Measurements from ENCODE around the gene AP1S1. TPM values are rescaled to one million over a fixed set of nuclear protein-coding genes. Genes with fewer than 3 reads are reported as not detected.

The AP1S1 gene
- total and polyA plus RNA-seq, 9 of the 15 experiments (the other 6 are each of a cell fraction or from before 2014, with no cell fraction given) = 4.4 to 149 (median 89.4) TPM

DNA sequence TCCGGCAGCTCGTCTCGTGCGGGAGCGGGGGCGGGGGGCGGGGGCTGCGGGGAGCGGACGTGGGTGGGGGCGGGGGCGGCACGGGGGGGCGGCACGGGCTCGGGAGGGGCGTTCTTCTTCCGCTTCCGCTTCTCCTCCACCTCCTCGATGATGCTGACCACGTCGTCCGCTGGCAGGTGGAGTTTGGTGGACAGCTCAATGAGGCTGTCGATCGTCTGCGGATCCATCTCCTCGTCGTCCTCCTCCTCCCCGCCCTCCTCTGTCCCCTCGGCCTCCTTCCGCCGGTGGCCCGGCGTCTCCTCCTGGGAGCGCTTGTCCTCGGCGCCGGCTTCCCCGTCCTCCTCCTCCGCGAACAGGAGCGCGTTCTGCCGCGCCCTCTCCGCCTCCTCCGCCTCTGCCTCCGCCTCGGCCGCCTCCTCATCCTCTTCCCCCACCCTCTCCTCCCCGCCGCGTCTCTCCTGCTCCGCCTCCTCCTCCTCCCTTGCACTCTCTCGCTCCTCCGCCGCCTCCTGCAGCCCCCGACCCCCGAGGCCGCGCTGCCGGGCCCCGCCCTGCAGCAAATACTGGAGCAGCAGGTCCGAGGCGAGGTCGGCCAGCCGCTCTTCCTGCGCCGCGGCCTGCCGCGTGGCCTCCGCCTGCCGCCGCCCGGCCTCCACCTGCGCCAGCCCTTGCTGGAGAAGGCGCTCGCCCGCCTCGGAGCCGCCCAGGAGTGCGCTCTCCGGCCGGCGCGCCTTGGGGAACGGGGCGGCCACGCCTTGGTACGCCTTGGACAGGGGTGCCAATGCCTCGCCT lies 9.2 kb downstream of the AP1S1 start (continued):
- TF ChIP-seq, protein P1, sequence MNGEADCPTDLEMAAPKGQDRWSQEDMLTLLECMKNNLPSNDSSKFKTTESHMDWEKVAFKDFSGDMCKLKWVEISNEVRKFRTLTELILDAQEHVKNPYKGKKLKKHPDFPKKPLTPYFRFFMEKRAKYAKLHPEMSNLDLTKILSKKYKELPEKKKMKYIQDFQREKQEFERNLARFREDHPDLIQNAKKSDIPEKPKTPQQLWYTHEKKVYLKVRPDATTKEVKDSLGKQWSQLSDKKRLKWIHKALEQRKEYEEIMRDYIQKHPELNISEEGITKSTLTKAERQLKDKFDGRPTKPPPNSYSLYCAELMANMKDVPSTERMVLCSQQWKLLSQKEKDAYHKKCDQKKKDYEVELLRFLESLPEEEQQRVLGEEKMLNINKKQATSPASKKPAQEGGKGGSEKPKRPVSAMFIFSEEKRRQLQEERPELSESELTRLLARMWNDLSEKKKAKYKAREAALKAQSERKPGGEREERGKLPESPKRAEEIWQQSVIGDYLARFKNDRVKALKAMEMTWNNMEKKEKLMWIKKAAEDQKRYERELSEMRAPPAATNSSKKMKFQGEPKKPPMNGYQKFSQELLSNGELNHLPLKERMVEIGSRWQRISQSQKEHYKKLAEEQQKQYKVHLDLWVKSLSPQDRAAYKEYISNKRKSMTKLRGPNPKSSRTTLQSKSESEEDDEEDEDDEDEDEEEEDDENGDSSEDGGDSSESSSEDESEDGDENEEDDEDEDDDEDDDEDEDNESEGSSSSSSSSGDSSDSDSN (IDR thresholded peaks at IDR 0.05; ENCODE audit: borderline replicate concordance in 1 of 2, low read depth in 2 of 2, low read length in 2 of 2) = 0 out of 4 replicates have a peak, but pooled peaks of 1 of the 2 experiments have one; percentile 66
- TF ChIP-seq ZNF263 (CRISPR knock-in tag; IDR thresholded peaks at IDR 0.05; ENCODE audit: borderline replicate concordance) = peak; percentile 94
- no peak for TF ChIP-seq CBFA2T2 (conservative IDR thresholded peaks at IDR 0.05)
- peak; percentile 0; the same call in 1 of the 2 replicates for TF ChIP-seq ZBTB7A (IDR thresholded peaks at IDR 0.05; ENCODE audit: borderline replicate concordance, control insufficient read depth, low read depth, low read length)
- TF ChIP-seq ZNF699 (CRISPR knock-in tag; IDR thresholded peaks at IDR 0.05; ENCODE audit: insufficient replicate concordance) = no peak
- TF ChIP-seq FOXJ3 (CRISPR knock-in tag; IDR thresholded peaks at IDR 0.05) = no peak
- TF ChIP-seq ELF1 (tag; IDR thresholded peaks at IDR 0.05) = peak; percentile 55; the same call in 1 of the 2 replicates
- TF ChIP-seq, protein P2, sequence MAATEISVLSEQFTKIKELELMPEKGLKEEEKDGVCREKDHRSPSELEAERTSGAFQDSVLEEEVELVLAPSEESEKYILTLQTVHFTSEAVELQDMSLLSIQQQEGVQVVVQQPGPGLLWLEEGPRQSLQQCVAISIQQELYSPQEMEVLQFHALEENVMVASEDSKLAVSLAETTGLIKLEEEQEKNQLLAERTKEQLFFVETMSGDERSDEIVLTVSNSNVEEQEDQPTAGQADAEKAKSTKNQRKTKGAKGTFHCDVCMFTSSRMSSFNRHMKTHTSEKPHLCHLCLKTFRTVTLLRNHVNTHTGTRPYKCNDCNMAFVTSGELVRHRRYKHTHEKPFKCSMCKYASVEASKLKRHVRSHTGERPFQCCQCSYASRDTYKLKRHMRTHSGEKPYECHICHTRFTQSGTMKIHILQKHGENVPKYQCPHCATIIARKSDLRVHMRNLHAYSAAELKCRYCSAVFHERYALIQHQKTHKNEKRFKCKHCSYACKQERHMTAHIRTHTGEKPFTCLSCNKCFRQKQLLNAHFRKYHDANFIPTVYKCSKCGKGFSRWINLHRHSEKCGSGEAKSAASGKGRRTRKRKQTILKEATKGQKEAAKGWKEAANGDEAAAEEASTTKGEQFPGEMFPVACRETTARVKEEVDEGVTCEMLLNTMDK (IDR thresholded peaks at IDR 0.05; ENCODE audit: borderline replicate concordance, insufficient read depth, low read depth, low read length, poor library complexity, severe bottlenecking) = no peak
- peak; percentile 2 for TF ChIP-seq FIP1L1 (IDR thresholded peaks at IDR 0.05; ENCODE audit: low read depth, low read length, poor library complexity, severe bottlenecking)
- no peak for TF ChIP-seq ZNF444 (CRISPR knock-in tag; IDR thresholded peaks at IDR 0.05)
- peak; percentile 11; the same call in 1 of the 2 replicates for TF ChIP-seq L3MBTL2 (IDR thresholded peaks at IDR 0.05)
- no peak for TF ChIP-seq PREB (CRISPR knock-in tag; IDR thresholded peaks at IDR 0.05)
- TF ChIP-seq SIN3A (IDR thresholded peaks at IDR 0.05; ENCODE audit: borderline replicate concordance in 2 of 2, control insufficient read depth in 1 of 2, low read depth in 2 of 2, low read length in 2 of 2) = peak in 1 of 2 experiments; percentile 36; a peak in 1 of 4 replicates
